ENCODE data around the gene RANBP17.

- TF ChIP-seq CTCF (conservative IDR thresholded peaks at IDR 0.05 in 1 of 2, IDR thresholded peaks at IDR 0.05 in 1 of 2; ENCODE audit: extremely low read depth in 1 of 2, insufficient read depth in 1 of 2, low read depth in 1 of 2, low read length in 2 of 2) = no peak
- TF ChIP-seq EZH2 (IDR thresholded peaks at IDR 0.05; ENCODE audit: borderline replicate concordance, low read length) = no peak
Observed at GRCh38 chr5:171032435-171032973, 170.7 kb downstream of the RANBP17 start.

All from mammary epithelial cell (primary cell).